ENCODE measurements around the gene RNFT2.
"Not testable (repeated sequence)": the region's sequence is repeated elsewhere in the genome, so short reads cannot be mapped to it uniquely, and the experiment has no call there.

The RNFT2 gene

GRCh38 chr12:116745554-116745953, 7.4 kb downstream of the RNFT2 start:
- DNase-seq (ENCODE audit: low read depth), result no peak

GRCh38 chr12:116749884-116750283, 11.8 kb downstream of the RNFT2 start:
- no peak for DNase-seq (ENCODE audit: low read depth)

GRCh38 chr12:116750298-116750697, 12.2 kb downstream of the RNFT2 start:
- DNase-seq (ENCODE audit: low read depth), result no peak

- not testable (repeated sequence) for DNase-seq (ENCODE audit: low read depth)
These were observed 16.0 kb downstream of the RNFT2 start for GRCh38 chr12:116754097-116754496.

- DNase-seq (ENCODE audit: low read depth), result not testable (repeated sequence)
These were observed 16.7 kb downstream of the RNFT2 start for GRCh38 chr12:116754783-116755182.

- no peak for DNase-seq (ENCODE audit: low read depth)
These were observed 21.9 kb downstream of the RNFT2 start for GRCh38 chr12:116759783-116760621.

- DNase-seq (ENCODE audit: low read depth), result no peak
These were observed 22.5 kb downstream of the RNFT2 start for GRCh38 chr12:116760622-116761020.

- DNase-seq (ENCODE audit: low read depth), result no peak
These were observed 23.4 kb downstream of the RNFT2 start for GRCh38 chr12:116761499-116761898.

- DNase-seq (ENCODE audit: low read depth), result no peak
These were observed 27.2 kb downstream of the RNFT2 start for GRCh38 chr12:116765271-116765670.

GRCh38 chr12:116766285-116766684, 28.2 kb downstream of the RNFT2 start:
- DNase-seq (ENCODE audit: low read depth), result no peak

GRCh38 chr12:116766746-116767145, 28.6 kb downstream of the RNFT2 start:
- DNase-seq (ENCODE audit: low read depth), result no peak

- DNase-seq (ENCODE audit: low read depth), result no peak
These were observed 33.5 kb downstream of the RNFT2 start for GRCh38 chr12:116771651-116772050.

- DNase-seq (ENCODE audit: low read depth), result no peak
These were observed 35.2 kb downstream of the RNFT2 start for GRCh38 chr12:116773276-116773731.

GRCh38 chr12:116774020-116774419, 35.9 kb downstream of the RNFT2 start:
- no peak for DNase-seq (ENCODE audit: low read depth)

- no peak for DNase-seq (ENCODE audit: low read depth)
These were observed 39.1 kb downstream of the RNFT2 start for GRCh38 chr12:116777245-116777644.

- no peak for DNase-seq (ENCODE audit: low read depth)
These were observed 41.5 kb downstream of the RNFT2 start for GRCh38 chr12:116779597-116779996.

GRCh38 chr12:116780942-116781341, 42.8 kb downstream of the RNFT2 start:
- DNase-seq (ENCODE audit: low read depth), result no peak

GRCh38 chr12:116783525-116784237, 45.6 kb downstream of the RNFT2 start:
- DNase-seq (ENCODE audit: low read depth), result no peak

- DNase-seq (ENCODE audit: low read depth), result no peak
These were observed 46.1 kb downstream of the RNFT2 start for GRCh38 chr12:116784238-116784612.

GRCh38 chr12:116789562-116789961, 51.4 kb downstream of the RNFT2 start:
- DNase-seq (ENCODE audit: low read depth), result not testable (repeated sequence)

GRCh38 chr12:116790066-116790465, 52.0 kb downstream of the RNFT2 start:
- no peak for DNase-seq (ENCODE audit: low read depth)

- DNase-seq (ENCODE audit: low read depth), result no peak
These were observed 54.3 kb downstream of the RNFT2 start for GRCh38 chr12:116792403-116792802.

- DNase-seq (ENCODE audit: low read depth), result no peak
These were observed 56.6 kb downstream of the RNFT2 start for GRCh38 chr12:116794725-116795124.

Measured in stimulated activated CD8-positive, alpha-beta memory T cell treated with anti-CD3 and anti-CD28 coated beads, Interleukin-15, amount 100 ng/mL, for 24 hours (primary cell).